OCI-LY7 (cell line): Measurements from ENCODE around the gene COMP. TPM values are rescaled to one million over a fixed set of nuclear protein-coding genes. Genes with fewer than 3 reads are reported as not detected.

Source experiments
- BruUV-seq: library from RNA; stranded (reverse); fragments of 400-500 nt; replicated peaks from 2 replicates; lab custom pipeline; 2021; lab: Mats Ljungman, UMichigan
- CTCF ChIA-PET: fragments of 300-600 bp; sonication (Branson Sonifier 250); formaldehyde crosslinking; loops from one replicate; lab custom pipeline; 2022; ENCODE audit warnings: antibody characterized with exemption; ENCODE audit not compliant: unreplicated experiment; lab: Charles Lee
- POLR2A ChIA-PET: fragments of 300-600 bp; sonication (Branson Sonifier 250); formaldehyde crosslinking; loops from one replicate; lab custom pipeline; 2022; ENCODE audit warnings: antibody characterized with exemption; lab: Charles Lee
- DNase-seq: peaks from one replicate; pipeline ENCODE4 v3.0.0-alpha.2; 2015; ENCODE audit warnings: low spot score
- H2AFZ ChIP-seq: fragments of 200-600 bp; sonication (generic), shearing (Covaris generic); 2 replicates; pipeline ENCODE4 v1.6.1; 2014; ENCODE audit warnings: mild to moderate bottlenecking, antibody characterized with exemption, low read length, moderate library complexity
- H3K27ac ChIP-seq: fragments of 200-600 bp; sonication (generic); 2 replicates; pipeline ENCODE4 v1.5.1; 2014; ENCODE audit warnings: mixed run types, low read depth, mild to moderate bottlenecking, moderate library complexity, low read length, inconsistent platforms; ENCODE audit not compliant: poor library complexity, severe bottlenecking
- H3K36me3 ChIP-seq: fragments of 200-600 bp; sonication (generic); 2 replicates; pipeline ENCODE4 v1.6.1; 2014; ENCODE audit warnings: mild to moderate bottlenecking, antibody characterized with exemption, low read length, moderate library complexity, mixed read lengths; ENCODE audit not compliant: insufficient read depth
- H3K4me1 ChIP-seq: fragments of 200-600 bp; sonication (generic); 2 replicates; pipeline ENCODE4 v1.5.1; 2014; ENCODE audit warnings: mild to moderate bottlenecking, low read length; ENCODE audit not compliant: insufficient read depth, poor library complexity, severe bottlenecking
- H3K4me2 ChIP-seq: fragments of 200-600 bp; sonication (generic); 2 replicates; pipeline ENCODE4 v1.6.1; 2014; ENCODE audit warnings: mild to moderate bottlenecking, low read length
- H3K4me3 ChIP-seq: fragments of 200-600 bp; sonication (generic); 2 replicates; pipeline ENCODE4 v1.5.1; 2014; ENCODE audit warnings: mild to moderate bottlenecking, low read depth, low read length; ENCODE audit not compliant: poor library complexity, severe bottlenecking
- H3K79me2 ChIP-seq: fragments of 200-600 bp; sonication (generic); 2 replicates; pipeline ENCODE4 v1.6.1; 2016; ENCODE audit warnings: low read depth, mild to moderate bottlenecking, low read length, moderate library complexity, mixed read lengths; ENCODE audit not compliant: insufficient read depth
- H3K9me2 ChIP-seq: fragments of 200-600 bp; sonication (generic); 2 replicates; pipeline ENCODE4 v1.6.1; 2016; ENCODE audit warnings: mild to moderate bottlenecking, low read length, mixed read lengths; ENCODE audit not compliant: insufficient read depth
- H3K9me3 ChIP-seq: fragments of 200-600 bp; sonication (generic); 2 replicates; pipeline ENCODE4 v1.6.1; 2014; ENCODE audit warnings: mild to moderate bottlenecking, mixed run types, low read length, mixed read lengths
- H4K20me1 ChIP-seq: fragments of 200-600 bp; sonication (generic); 2 replicates; pipeline ENCODE4 v1.6.1; 2014; ENCODE audit warnings: mild to moderate bottlenecking, antibody characterized with exemption, low read length, moderate library complexity, mixed read lengths; ENCODE audit not compliant: insufficient read depth
- CTCF ChIP-seq: fragments of 200-600 bp; sonication (generic); conservative IDR thresholded peaks from 2 replicates; pipeline ENCODE4 v1.5.1; 2014; ENCODE audit warnings: mild to moderate bottlenecking, antibody characterized with exemption, low read length, moderate library complexity, mixed read lengths
- EZH2phosphoT487 ChIP-seq: fragments of 200-600 bp; sonication (generic); IDR thresholded peaks from 2 replicates; pipeline ENCODE4 v1.6.1; 2018; ENCODE audit warnings: low read depth, borderline replicate concordance, mild to moderate bottlenecking, mixed run types, antibody characterized with exemption, low read length, moderate library complexity, mixed read lengths
- intact Hi-C: fragments of 100-400 bp; cut with micrococcal nuclease; formaldehyde crosslinking; loops from one replicate; pipeline ENCODE4 v1.10.0; 2022; ENCODE audit not compliant: unreplicated experiment
- total RNA-seq, 2 experiments: library from RNA; depleted of rRNA in 1 of 2; stranded (reverse); fragments of >200 nt in 1 of 2; shearing (Covaris generic) in 1 of 2; gene quantifications; 2 replicates each; pipeline ENCODE4 v1.2.3, GENCODE V29; 2014 to 2022

Gene COMP
- total RNA-seq, 2 experiments from 2014 or later, result not detected

GRCh38 chr19:18768046-18768771, 22.9 kb downstream of the COMP start:
- no peak for TF ChIP-seq EZH2phosphoT487
- TF ChIP-seq CTCF, result no peak
- Histone ChIP-seq H3K4me3 (no peak overlapping the region), H3K9me3 (no peaks in the 10 kb centered on the region), H3K4me2 (no peak overlapping the region), H4K20me1 (no peaks in the 10 kb centered on the region), H3K27ac (no peak overlapping the region), H3K79me2 (no peaks in the 10 kb centered on the region), H3K4me1 (peaks cover 6% of the 10 kb centered on the region), H2AFZ (no peak overlapping the region), H3K36me3 (no peaks in the 10 kb centered on the region), H3K9me2 (no peaks in the 10 kb centered on the region)
- ChIA-PET POLR2A (interaction anchor here (0.9 kb wide), 1 partner anchor 61 kb away, joined by 3 read pairs; no protein-coding TSS in a partner anchor), CTCF (interaction anchor here (0.9 kb wide), 1 partner anchor 86 kb away, joined by 3 read pairs; no protein-coding TSS in a partner anchor)
- no TSS peak for BruUV-seq
- intact Hi-C loops, result no loop called here
- DNase-seq, result no peak

- no peak overlapping the region for H3K27ac ChIP-seq
- no peak overlapping the region for H3K4me2 ChIP-seq
- H4K20me1 ChIP-seq, result no peaks in the 10 kb centered on the region
- peak; percentile 34 for DNase-seq
- H3K4me3 ChIP-seq, result no peak overlapping the region
- H3K4me1 ChIP-seq, result peaks cover 6% of the 10 kb centered on the region
- no peaks in the 10 kb centered on the region for H3K9me3 ChIP-seq
- intact Hi-C loops, result no loop called here
- POLR2A ChIA-PET, result interaction anchor here (0.6 kb wide), 1 partner anchor 64 kb away, joined by 3 read pairs; no protein-coding TSS in a partner anchor
- no peaks in the 10 kb centered on the region for H3K79me2 ChIP-seq
- TF ChIP-seq CTCF (no peak), EZH2phosphoT487 (no peak)
- H3K9me2 ChIP-seq, result no peaks in the 10 kb centered on the region
- BruUV-seq, result no TSS peak
- CTCF ChIA-PET, result no interaction called here
- H2AFZ ChIP-seq, result no peak overlapping the region
- no peaks in the 10 kb centered on the region for H3K36me3 ChIP-seq
Observed at GRCh38 chr19:18765224-18765623, 25.9 kb downstream of the COMP start.

GRCh38 chr19:18764591-18765051, 26.5 kb downstream of the COMP start:
- Histone ChIP-seq H3K9me3 (no peaks in the 10 kb centered on the region), H3K36me3 (no peaks in the 10 kb centered on the region), H2AFZ (no peak overlapping the region), H3K9me2 (no peaks in the 10 kb centered on the region), H3K27ac (no peak overlapping the region), H3K4me2 (no peak overlapping the region), H3K4me1 (peaks cover 6% of the 10 kb centered on the region), H4K20me1 (no peaks in the 10 kb centered on the region), H3K4me3 (no peak overlapping the region), H3K79me2 (no peaks in the 10 kb centered on the region)
- intact Hi-C loops, result no loop called here
- CTCF ChIA-PET, result no interaction called here
- no peak for DNase-seq
- POLR2A ChIA-PET, result interaction anchor here (0.6 kb wide), 1 partner anchor 63 kb away, joined by 3 read pairs; no protein-coding TSS in a partner anchor
- BruUV-seq, result no TSS peak
- TF ChIP-seq CTCF, result no peak
- TF ChIP-seq EZH2phosphoT487, result no peak
